AG04450 (cell line): ENCODE data around the gene NR0B1. TPM values are rescaled to one million over a fixed set of nuclear protein-coding genes. Genes with fewer than 3 reads are reported as not detected.

Experiments used
- CTCF ChIA-PET: fragments of 300-600, 350-600 bp; formaldehyde crosslinking; extraction: SDS; loops from one replicate; lab custom pipeline; 2022; ENCODE audit warnings: antibody characterized with exemption, inconsistent platforms; lab: Charles Lee
- POLR2A ChIA-PET: fragments of 350-600 bp; formaldehyde crosslinking; extraction: SDS; loops from one replicate; lab custom pipeline; 2021; ENCODE audit warnings: antibody characterized with exemption, inconsistent platforms; lab: Yijun Ruan, JAX
- DNase-seq: peaks from one replicate; pipeline ENCODE4 v3.0.0-alpha.2; 2011; ENCODE audit warnings: low read depth, low spot score
- H3K27ac ChIP-seq: one replicate; pipeline ENCODE4 v1.5.1; 2012; ENCODE audit warnings: low read depth, low read length, control low read depth
- H3K27me3 ChIP-seq: one replicate; pipeline ENCODE4 v1.6.0; 2012; ENCODE audit warnings: low read length; ENCODE audit not compliant: control insufficient read depth, insufficient read depth
- H3K4me3 ChIP-seq: 2 replicates; pipeline ENCODE4 v1.5.1; 2011; ENCODE audit warnings: mild to moderate bottlenecking, low read depth, low read length, control low read depth
- H3K9me3 ChIP-seq: 2 replicates; pipeline ENCODE4 v1.5.1; 2012; ENCODE audit warnings: low read length; ENCODE audit not compliant: control insufficient read depth, insufficient read depth
- polyA plus RNA-seq: library from polyadenylated mRNA; depleted of rRNA; stranded (reverse); fragments of >200 nt; gene quantifications from 2 replicates; pipeline ENCODE4 v1.2.3, GENCODE V29; 2011
- TF ChIP-seq, protein P1 (sequence below): IDR thresholded peaks from 2 replicates; pipeline ENCODE4 v1.5.1; 2011; ENCODE audit warnings: low read depth, low read length, control low read depth, inconsistent platforms

The NR0B1 gene
- polyA plus RNA-seq, 1 experiment = 0.12 TPM

DNA sequence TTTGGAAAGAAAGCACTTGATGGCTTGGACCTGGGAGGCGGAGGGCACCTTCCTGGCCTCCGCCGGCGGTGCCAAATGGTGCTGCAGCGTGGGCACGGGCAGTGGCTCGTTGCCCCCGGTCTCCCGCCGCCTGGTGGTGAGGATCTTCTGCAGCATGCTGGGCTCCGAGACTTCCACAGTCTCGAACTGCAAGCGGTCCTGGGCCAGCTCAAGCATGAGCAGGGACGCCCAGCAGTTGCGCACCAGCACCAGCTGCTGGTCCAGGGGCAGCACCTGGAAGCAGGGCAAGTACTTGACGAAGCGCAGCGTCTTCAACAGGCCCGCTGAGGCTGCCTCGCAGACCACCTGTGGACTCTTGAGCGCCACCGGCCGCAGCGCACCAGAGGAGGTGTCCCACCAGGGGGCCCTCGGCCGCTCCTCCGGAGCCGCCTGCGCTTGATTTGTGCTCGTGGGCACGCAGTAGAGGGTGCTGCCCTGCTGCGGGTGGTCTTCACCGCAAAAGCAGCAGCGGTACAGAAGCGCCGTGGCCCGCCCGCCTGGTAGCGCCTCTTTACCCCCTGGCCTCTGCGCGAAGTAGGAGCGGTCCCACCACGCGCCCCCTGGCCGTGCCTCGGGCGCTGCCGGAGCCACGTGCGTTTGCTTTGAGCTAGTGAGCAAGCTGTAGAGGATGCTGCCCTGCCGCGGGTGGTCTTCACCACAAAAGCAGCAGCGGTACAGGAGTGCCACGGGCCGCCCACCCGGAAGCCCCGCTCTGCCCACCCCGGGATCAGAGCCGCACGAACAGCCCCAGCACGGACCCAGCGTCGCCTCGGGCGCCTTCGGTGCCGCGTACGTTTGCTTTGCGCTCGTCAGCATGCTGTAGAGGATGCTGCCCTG is 689 bp downstream of the NR0B1 start:
- H3K9me3 ChIP-seq = no peaks in the 10 kb centered on the region; the same call in 1 of the 2 replicates
- TF ChIP-seq, protein P1, sequence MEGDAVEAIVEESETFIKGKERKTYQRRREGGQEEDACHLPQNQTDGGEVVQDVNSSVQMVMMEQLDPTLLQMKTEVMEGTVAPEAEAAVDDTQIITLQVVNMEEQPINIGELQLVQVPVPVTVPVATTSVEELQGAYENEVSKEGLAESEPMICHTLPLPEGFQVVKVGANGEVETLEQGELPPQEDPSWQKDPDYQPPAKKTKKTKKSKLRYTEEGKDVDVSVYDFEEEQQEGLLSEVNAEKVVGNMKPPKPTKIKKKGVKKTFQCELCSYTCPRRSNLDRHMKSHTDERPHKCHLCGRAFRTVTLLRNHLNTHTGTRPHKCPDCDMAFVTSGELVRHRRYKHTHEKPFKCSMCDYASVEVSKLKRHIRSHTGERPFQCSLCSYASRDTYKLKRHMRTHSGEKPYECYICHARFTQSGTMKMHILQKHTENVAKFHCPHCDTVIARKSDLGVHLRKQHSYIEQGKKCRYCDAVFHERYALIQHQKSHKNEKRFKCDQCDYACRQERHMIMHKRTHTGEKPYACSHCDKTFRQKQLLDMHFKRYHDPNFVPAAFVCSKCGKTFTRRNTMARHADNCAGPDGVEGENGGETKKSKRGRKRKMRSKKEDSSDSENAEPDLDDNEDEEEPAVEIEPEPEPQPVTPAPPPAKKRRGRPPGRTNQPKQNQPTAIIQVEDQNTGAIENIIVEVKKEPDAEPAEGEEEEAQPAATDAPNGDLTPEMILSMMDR = peak; percentile 34
- POLR2A ChIA-PET = no interaction called here
- H3K4me3 ChIP-seq = peak overlapping the region; percentile 45
- H3K27me3 ChIP-seq = peaks cover 7% of the 10 kb centered on the region
- CTCF ChIA-PET = interaction anchor here (0.9 kb wide), 1 partner anchor 20 kb away, joined by 4 read pairs; no protein-coding TSS in a partner anchor
- no peak for DNase-seq
- no peak overlapping the region for H3K27ac ChIP-seq

GRCh38 chrX:30307466-30307865 is 1.7 kb downstream of the NR0B1 start:
- ChIA-PET CTCF (interaction anchor here (0.9 kb wide), 1 partner anchor 19 kb away, joined by 4 read pairs; no protein-coding TSS in a partner anchor), POLR2A (no interaction called here)
- peaks cover 7% of the 10 kb centered on the region for H3K27me3 ChIP-seq
- DNase-seq = no peak
- H3K9me3 ChIP-seq = no peaks in the 10 kb centered on the region; the same call in 1 of the 2 replicates
- TF ChIP-seq, protein P1 = no peak
- H3K27ac ChIP-seq = no peak overlapping the region
- H3K4me3 ChIP-seq = no peak overlapping the region

- Histone ChIP-seq H3K27ac (no peak overlapping the region), H3K9me3 (no peaks in the 10 kb centered on the region; the same call in 1 of the 2 replicates), H3K27me3 (peaks cover 7% of the 10 kb centered on the region), H3K4me3 (no peak overlapping the region)
- DNase-seq = no peak
- CTCF ChIA-PET = no interaction called here
- TF ChIP-seq, protein P1 = no peak
- POLR2A ChIA-PET = no interaction called here
Measured at GRCh38 chrX:30304866-30305265, 4.3 kb downstream of the NR0B1 start.

DNA sequence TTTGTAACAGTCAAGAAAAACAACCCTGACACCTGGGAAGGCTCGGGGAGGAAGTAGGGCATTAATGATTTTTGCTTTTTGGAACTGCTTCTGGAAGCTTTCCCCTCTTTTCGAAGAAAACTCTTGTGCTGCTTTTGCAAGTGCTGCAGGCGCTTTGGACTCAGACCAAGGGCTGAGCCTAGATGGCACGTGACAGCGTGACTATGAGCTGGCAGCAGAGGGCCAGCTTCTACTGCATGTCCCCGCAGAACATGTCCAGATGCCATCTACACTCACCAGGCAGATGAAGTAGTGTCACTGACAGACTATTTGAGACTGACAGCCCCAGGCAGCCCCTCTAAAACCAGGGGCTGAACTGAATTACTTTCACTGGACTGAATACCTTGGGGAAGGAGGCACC is 6.2 kb downstream of the NR0B1 start:
- POLR2A ChIA-PET = no interaction called here
- DNase-seq = no peak
- H3K27ac ChIP-seq = no peak overlapping the region
- TF ChIP-seq, protein P1 = no peak
- H3K4me3 ChIP-seq = no peak overlapping the region
- CTCF ChIA-PET = interaction anchor here (0.8 kb wide), 1 partner anchor 156 kb away, joined by 3 read pairs; no protein-coding TSS in a partner anchor
- H3K9me3 ChIP-seq = no peaks in the 10 kb centered on the region
- no peaks in the 10 kb centered on the region for H3K27me3 ChIP-seq

DNA sequence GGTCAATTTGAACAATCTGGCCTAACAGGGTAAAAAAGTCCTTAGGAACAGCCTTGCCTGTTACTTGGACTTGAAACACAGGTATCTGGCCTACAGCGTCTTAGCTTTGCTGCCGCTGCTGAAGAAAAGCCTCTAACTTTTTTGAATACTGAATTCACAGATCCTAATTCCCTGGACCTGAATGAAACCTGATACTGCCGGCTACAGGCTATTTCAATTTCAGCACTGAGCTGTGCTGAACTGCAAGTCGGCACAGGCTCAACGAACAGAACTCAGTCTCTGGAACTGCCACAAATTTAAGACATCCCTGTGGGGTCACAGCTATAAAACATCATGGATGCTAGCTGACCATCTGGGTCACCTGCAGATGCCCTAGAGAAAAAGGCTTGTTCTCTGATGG is 7.2 kb downstream of the NR0B1 start:
- ChIA-PET CTCF (interaction anchor here (1.0 kb wide), 1 partner anchor 16 kb away, joined by 6 read pairs; no protein-coding TSS in a partner anchor), POLR2A (no interaction called here)
- H3K9me3 ChIP-seq = no peaks in the 10 kb centered on the region
- no peak overlapping the region for H3K4me3 ChIP-seq
- H3K27ac ChIP-seq = no peak overlapping the region
- TF ChIP-seq, protein P1 = no peak
- H3K27me3 ChIP-seq = no peaks in the 10 kb centered on the region
- no peak for DNase-seq
